Cardiac muscle cell (in vitro differentiated cells and primary cell): ENCODE measurements around the gene SELENOW. TPM values are rescaled to one million over a fixed set of nuclear protein-coding genes. Genes with fewer than 3 reads are reported as not detected.

Source experiments
- DNase-seq, 2 donors: peaks; one replicate each; pipeline versions ENCODE4 v3.0.0 to v3.0.0-alpha.2; 2010 to 2017; ENCODE audit warnings: low read depth in 1 of 2, low spot score in 1 of 2
- H3K27ac ChIP-seq: fragments of 200-600 bp; sonication (generic); 2 replicates; pipeline ENCODE4 v1.5.1; 2016
- H3K27me3 ChIP-seq: fragments of 200-600 bp; sonication (generic); 2 replicates; pipeline ENCODE4 v1.6.0; 2016; ENCODE audit warnings: control low read depth
- H3K36me3 ChIP-seq: fragments of 200-600 bp; sonication (generic); 2 replicates; pipeline ENCODE4 v1.5.1; 2016; ENCODE audit warnings: control low read depth
- H3K4me1 ChIP-seq: fragments of 200-600 bp; sonication (generic); 2 replicates; pipeline ENCODE4 v1.8.1; 2017; ENCODE audit warnings: low read depth, mild to moderate bottlenecking, mixed run types
- H3K4me3 ChIP-seq: fragments of 200-600 bp; sonication (generic); 2 replicates; pipeline ENCODE4 v1.5.1; 2016; ENCODE audit warnings: mild to moderate bottlenecking
- H3K9me3 ChIP-seq: fragments of 200-600 bp; sonication (generic); 2 replicates; pipeline ENCODE4 v1.5.1; 2017; ENCODE audit warnings: low read depth, mild to moderate bottlenecking, control low read depth
- polyA plus RNA-seq: library from polyadenylated mRNA; unstranded; fragments of >200 nt; fragmentation: Nextera tagmentation; extraction: Ambion mirVana; gene quantifications from 2 replicates; pipeline ENCODE4 v1.2.1, GENCODE V29; 2016
- total RNA-seq: library from RNA; depleted of rRNA; stranded (reverse); fragments of >200 nt; gene quantifications from 2 replicates; pipeline ENCODE4 v1.2.3, GENCODE V29; 2016
- TF ChIP-seq, protein P1 (sequence below): IDR thresholded peaks from 2 replicates; pipeline ENCODE4 v1.5.1; 2012; ENCODE audit warnings: low read depth, mild to moderate bottlenecking, low read length

The SELENOW gene
- total and polyA plus RNA-seq, 2 experiments from 2014 or later: 1,194 to 2,152 TPM

GRCh38 chr19:47755762-47756626 is 22.5 kb upstream of the SELENOW start:
- peaks cover 44% of the 10 kb centered on the region for H3K36me3 ChIP-seq
- DNase-seq: no peak
- TF ChIP-seq, protein P1, sequence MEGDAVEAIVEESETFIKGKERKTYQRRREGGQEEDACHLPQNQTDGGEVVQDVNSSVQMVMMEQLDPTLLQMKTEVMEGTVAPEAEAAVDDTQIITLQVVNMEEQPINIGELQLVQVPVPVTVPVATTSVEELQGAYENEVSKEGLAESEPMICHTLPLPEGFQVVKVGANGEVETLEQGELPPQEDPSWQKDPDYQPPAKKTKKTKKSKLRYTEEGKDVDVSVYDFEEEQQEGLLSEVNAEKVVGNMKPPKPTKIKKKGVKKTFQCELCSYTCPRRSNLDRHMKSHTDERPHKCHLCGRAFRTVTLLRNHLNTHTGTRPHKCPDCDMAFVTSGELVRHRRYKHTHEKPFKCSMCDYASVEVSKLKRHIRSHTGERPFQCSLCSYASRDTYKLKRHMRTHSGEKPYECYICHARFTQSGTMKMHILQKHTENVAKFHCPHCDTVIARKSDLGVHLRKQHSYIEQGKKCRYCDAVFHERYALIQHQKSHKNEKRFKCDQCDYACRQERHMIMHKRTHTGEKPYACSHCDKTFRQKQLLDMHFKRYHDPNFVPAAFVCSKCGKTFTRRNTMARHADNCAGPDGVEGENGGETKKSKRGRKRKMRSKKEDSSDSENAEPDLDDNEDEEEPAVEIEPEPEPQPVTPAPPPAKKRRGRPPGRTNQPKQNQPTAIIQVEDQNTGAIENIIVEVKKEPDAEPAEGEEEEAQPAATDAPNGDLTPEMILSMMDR: no peak
- H3K4me3 ChIP-seq: no peak overlapping the region
- no peaks in the 10 kb centered on the region for H3K4me1 ChIP-seq
- no peak overlapping the region for H3K27ac ChIP-seq
- no peaks in the 10 kb centered on the region for H3K9me3 ChIP-seq
- H3K27me3 ChIP-seq: no peaks in the 10 kb centered on the region

DNA sequence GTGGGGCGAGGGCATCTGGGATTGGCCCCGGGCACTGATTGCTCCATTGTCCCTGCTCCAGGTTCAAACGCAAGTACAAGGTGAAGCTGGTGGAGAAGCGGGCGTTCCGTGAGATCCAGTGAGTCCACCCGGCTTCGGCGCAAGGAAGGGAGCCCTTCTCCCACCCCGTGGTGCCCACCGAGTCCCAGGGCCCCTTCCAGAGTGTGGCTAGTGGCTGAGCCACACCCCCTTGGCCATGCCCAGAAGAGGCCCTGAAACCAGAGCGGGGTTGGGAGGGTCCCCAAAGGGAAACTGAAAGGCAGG is 21.9 kb upstream of the SELENOW start:
- H3K27me3 ChIP-seq: no peaks in the 10 kb centered on the region
- no peaks in the 10 kb centered on the region for H3K9me3 ChIP-seq
- TF ChIP-seq, protein P1: no peak
- peaks cover 38% of the 10 kb centered on the region for H3K36me3 ChIP-seq
- H3K27ac ChIP-seq: no peak overlapping the region
- no peak for DNase-seq
- no peak overlapping the region for H3K4me3 ChIP-seq
- H3K4me1 ChIP-seq: no peaks in the 10 kb centered on the region

DNA sequence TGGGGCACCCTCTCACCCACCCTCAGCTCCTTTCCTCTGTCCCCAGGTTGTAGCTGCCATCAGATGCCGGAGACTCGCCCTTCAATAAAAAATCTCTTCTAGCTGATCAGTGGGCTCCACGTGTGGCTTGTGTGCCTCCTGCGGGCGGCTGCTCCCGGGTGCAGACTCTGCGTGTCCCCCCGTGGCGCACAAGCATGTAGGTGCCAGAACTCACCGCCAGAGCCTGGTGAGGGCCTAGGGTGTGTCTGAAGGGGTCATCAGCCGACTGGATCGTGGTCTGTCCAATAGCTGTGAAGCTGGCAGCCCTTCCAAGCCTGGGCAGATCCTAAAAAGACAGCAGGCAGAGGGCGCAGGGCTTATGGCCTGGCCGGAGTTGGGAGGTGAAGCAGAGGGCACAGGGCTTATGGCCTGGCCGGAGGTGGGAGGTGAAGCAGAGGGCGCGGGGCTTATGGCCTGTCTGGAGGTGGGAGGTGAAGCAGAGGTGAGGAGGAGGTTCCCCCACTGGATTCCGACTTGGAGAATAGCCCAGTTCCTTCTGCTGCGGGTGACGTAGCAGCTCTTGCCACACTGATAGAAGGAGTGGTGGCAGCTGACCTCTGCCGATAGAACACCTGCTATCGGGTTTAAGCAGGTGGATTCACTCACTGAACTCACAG is 21.4 kb upstream of the SELENOW start:
- H3K4me1 ChIP-seq: no peaks in the 10 kb centered on the region
- no peak overlapping the region for H3K4me3 ChIP-seq
- H3K36me3 ChIP-seq: peaks cover 37% of the 10 kb centered on the region
- no peak for DNase-seq
- H3K27ac ChIP-seq: no peak overlapping the region
- H3K27me3 ChIP-seq: no peaks in the 10 kb centered on the region
- TF ChIP-seq, protein P1: no peak
- no peaks in the 10 kb centered on the region for H3K9me3 ChIP-seq

GRCh38 chr19:47757617-47758442 is 20.7 kb upstream of the SELENOW start:
- no peaks in the 10 kb centered on the region for H3K9me3 ChIP-seq
- H3K4me1 ChIP-seq: no peaks in the 10 kb centered on the region
- H3K27ac ChIP-seq: no peak overlapping the region
- H3K36me3 ChIP-seq: peaks cover 32% of the 10 kb centered on the region
- TF ChIP-seq, protein P1: no peak
- H3K4me3 ChIP-seq: no peak overlapping the region
- H3K27me3 ChIP-seq: no peaks in the 10 kb centered on the region
- DNase-seq: no peak

- no peaks in the 10 kb centered on the region for H3K27me3 ChIP-seq
- no peaks in the 10 kb centered on the region for H3K9me3 ChIP-seq
- peaks cover 31% of the 10 kb centered on the region for H3K36me3 ChIP-seq
- H3K4me1 ChIP-seq: no peaks in the 10 kb centered on the region
- TF ChIP-seq, protein P1: no peak
- no peak overlapping the region for H3K4me3 ChIP-seq
- H3K27ac ChIP-seq: no peak overlapping the region
- DNase-seq: no peak
Observed at GRCh38 chr19:47758443-47758804, 20.1 kb upstream of the SELENOW start.
